T-helper 2 cell (primary cell): ENCODE results near the gene SELENON.

Source experiments
- DNase-seq, 5 experiments: peaks; one replicate each; pipeline versions ENCODE4 v3.0.0 to v3.0.0-alpha.2; 2012 to 2022
- total RNA-seq, 2 donors: gene quantifications; one replicate each; lab custom pipeline; 2026; lab: John Stamatoyannopoulos, UW

Gene SELENON, protein sequence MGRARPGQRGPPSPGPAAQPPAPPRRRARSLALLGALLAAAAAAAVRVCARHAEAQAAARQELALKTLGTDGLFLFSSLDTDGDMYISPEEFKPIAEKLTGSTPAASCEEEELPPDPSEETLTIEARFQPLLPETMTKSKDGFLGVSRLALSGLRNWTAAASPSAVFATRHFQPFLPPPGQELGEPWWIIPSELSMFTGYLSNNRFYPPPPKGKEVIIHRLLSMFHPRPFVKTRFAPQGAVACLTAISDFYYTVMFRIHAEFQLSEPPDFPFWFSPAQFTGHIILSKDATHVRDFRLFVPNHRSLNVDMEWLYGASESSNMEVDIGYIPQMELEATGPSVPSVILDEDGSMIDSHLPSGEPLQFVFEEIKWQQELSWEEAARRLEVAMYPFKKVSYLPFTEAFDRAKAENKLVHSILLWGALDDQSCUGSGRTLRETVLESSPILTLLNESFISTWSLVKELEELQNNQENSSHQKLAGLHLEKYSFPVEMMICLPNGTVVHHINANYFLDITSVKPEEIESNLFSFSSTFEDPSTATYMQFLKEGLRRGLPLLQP
- 24.6 to 33.4 reads per million in 2 donors for total RNA-seq

DNA sequence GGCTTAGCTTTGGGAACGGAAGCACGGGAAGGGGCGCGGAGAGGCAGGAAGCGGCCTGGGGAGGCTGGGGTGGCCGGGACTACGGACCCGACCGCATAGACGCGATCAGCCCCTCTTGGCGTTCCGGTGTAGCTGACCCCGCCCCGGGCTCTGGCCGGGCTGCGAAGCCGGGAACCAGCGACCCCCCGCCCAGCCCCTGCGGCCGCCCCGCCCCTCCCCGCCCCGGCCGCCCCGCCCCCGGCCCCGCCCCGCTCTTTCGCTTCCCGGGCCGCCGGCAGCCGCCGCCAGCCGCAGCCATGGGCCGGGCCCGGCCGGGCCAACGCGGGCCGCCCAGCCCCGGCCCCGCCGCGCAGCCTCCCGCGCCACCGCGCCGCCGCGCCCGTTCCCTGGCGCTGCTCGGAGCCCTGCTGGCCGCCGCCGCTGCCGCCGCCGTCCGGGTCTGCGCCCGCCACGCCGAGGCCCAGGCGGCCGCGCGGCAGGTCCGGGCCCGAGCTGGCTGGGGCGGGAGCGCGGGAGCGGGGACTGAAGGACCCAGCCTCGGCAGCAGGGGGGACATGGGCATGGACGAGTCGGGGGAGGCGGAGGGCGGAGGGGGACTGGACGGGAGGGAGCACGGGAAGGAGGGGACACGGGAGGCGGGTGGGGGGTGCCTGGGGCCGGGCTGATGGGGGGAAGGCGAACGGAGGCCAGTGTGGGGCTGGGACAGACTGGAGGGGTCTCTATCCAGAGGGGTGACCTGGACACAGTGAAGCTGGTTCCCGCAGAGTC, at the start of gene SELENON:
Gene SELENON (plus strand): TSS at position 259 of the 768 bp plus-strand sequence. CDS start 38 bp downstream, at position 297.
- DNase-seq: peak in 1 of 5 experiments; percentile 15

DNA sequence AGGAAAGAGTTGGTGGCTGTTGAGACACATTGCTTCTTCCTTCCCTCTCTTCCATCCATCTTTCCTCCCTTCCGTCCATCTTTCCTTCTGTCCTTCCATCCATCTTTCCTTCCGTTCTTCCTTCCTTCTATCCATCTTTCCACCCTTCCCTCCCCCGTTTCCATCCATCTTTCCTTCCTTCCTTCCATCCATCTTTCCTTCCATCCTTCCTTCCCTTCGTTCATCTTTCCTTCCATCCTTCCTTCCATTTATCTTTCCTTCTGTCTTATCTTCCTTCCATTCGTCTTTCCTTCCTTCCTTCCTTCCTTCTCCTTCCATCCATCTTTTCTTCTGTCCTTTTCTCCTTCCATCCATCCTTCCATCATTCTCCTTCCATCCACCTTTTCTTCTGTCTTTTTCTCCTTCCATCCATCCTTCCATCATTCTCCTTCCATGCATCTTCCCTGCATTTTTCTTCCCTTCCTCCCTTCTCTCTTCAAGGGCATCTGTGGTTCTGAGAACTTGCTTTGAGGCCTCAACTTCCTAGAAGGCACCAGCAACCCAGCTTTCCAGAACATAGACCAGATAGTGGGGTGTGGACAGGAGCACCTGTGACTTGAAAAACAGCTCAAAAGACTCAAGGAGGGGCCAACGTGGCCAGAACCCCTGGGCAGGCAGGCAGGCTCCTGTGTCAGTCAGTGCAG, 48.9 kb upstream of the SELENON start:
- no peak for DNase-seq

DNA sequence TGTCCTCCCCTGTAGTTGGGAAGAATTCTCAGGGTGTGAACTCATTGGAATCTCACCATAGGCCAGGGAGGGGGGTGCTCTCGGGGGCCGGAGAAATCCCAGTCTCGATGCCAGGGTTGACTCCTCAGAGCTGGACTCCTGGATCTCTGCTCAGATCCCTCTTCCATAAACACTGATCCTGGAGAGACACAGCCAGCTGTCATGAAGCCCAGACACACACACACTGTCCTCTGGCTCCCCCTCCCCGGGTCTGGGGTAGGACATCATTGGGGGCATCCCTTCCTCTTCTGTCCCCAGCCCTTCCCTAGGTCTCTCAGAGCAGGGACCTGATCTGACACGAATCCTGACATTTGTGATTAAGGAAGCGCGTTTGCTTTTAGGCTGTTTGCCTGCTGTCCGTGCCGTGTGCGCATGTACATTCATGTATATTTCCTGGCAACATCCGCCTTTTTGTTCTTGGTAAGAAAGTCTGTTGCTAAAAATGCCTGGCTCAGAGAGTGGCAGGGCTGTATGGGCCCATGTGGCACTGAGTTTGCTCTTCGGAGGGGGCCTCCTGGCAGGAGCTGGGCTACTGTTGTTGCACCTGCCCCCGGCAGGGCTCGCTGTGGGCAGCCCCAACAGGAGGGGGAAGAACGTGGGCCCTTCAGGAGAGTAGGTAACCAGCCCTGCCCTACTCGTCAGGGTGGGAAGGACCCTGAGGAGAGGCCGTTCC, 45.4 kb upstream of the SELENON start:
- no peak for DNase-seq

DNA sequence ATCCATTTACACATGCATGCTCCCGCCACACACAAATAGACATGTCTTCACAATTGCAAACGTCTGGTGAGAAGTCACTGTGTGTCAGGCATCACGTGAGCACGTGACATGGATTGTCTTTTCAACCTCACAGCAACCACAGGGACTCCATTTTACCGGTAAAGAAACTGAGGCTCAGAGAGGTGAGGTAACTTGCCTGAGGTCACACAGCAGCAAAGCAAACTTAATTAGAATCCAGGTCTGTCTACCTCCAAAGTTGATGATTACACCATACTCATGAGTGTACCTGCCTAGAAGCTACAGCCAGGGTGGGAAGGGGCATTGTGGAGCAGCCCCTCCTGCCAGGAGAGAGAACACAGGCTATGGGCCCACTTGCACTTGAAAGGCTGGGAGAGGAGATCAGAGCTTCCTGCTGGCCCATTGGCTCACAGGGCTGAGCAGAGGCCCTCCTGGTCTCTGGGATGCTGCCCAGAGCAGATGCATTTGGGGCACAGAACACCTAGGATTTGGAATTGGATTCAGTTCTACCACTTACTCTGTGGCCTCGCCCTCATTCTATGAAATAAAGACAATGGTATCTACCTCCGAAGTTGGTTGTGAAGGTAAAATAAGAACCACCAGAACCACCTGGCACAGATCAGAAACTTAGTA, 44.4 kb upstream of the SELENON start:
- no peak for DNase-seq

DNA sequence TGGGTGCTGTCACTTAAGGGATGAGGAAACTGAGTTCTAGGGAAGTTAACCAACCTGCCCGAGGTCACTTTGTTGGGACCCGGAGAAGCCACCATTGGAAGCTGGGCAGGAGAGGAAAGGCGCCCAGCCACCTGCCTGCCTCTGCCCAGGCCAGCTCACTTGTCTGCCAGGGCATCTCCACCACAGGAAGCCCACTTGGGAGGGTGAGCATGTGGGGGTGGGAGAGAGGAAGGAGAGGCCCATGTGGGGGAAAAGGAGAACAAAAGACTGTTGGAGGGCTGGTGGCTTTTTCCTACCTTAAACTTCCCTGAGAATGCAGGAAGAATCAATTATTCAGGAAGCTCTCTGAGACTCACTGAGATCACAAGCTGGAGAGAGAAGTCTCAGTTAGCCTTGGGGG, 43.8 kb upstream of the SELENON start:
- DNase-seq: no peak

GRCh38 chr1:25757151-25757845, 42.7 kb upstream of the SELENON start:
- DNase-seq: no peak

DNA sequence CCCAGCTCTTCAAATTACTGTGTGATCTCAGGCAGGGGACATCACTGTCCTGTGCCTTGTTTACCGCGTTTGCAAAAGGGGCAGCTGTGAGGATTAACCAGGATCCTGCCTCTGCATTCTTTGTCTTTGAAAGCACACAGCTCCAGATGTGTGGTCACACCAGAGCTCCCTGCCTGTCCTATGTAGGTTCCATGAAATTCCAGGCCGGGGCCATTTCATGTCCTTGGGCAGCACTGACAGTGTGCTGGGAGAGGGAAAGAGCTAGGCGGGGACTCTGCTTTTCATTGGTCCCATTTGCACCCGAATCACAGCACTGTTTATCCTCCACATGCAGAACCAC, 42.2 kb upstream of the SELENON start:
- no peak for DNase-seq

GRCh38 chr1:25758466-25759070, 41.4 kb upstream of the SELENON start:
- no peak for DNase-seq

GRCh38 chr1:25760122-25760719, 39.8 kb upstream of the SELENON start:
- no peak for DNase-seq

GRCh38 chr1:25760871-25761270, 39.1 kb upstream of the SELENON start:
- no peak for DNase-seq

GRCh38 chr1:25763493-25763892, 36.5 kb upstream of the SELENON start:
- no peak for DNase-seq

DNA sequence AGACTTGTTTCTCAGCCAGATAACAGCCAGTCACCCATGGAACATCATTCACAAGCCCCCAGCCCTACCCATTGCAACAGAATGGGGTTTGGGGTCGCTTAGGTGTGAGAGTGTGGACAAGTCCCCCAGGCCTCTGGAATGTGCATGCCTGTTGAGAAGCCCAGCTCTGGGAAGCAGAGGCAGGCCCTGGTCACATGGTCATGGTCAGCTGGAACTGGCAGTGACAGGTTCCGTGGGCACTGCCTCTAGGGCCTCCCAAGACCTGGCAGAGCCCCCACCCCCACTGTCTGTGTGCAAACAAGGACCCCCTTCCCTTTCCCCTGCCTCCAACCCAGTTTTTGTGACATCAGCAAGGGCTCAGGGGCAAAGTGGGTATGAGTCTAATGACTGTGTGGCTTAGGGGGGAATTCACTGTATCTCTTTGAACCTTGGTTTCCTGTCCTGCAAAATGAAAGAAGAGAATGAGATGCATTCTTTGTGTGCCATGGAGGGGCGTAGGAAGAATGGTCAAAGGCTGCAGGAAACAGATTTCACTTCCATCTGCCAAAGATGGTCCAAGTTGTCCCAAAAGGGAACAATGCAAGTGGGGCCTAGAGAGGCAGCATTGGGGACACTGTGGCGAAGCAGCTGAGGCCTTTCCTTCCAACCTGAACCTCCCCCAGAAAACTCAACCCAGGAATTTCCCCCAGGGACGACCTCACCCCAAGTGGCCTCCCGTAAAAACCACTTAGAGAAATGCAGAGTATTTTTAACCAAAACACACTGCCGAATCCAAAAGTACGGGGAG, 34.7 kb upstream of the SELENON start:
- no peak for DNase-seq

DNA sequence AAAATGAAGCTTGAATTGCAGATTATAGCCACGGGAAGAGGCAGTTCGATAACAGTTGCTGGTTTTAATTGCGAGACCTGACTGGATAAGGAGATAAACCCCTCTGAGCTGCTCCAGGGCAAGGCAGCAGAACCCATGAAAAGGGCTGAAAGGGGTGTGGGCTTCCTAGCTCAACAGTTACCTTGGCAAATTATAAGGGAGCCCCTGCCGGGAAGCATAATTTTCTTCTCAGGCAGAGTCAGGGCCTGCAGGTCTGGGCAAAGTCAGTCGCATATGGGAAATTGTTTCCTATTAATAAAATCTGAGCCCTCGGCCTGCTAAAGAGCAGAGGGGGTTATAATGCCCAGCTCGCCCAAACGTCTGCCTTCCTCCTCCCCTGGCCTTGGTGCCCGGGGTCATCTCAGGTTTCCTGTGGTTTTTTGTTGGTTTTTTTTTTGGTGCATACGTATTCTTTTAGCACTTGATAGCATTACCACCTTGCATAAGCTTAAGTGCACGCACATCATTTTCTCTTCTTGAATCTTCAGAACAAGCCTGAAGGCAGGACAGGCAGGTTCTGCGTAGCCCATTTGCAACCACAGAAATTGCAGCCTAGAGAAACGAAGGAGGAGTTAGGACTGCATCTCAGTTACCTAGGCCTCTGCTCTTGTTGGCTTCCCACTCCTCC, 33.9 kb upstream of the SELENON start:
- no peak for DNase-seq

DNA sequence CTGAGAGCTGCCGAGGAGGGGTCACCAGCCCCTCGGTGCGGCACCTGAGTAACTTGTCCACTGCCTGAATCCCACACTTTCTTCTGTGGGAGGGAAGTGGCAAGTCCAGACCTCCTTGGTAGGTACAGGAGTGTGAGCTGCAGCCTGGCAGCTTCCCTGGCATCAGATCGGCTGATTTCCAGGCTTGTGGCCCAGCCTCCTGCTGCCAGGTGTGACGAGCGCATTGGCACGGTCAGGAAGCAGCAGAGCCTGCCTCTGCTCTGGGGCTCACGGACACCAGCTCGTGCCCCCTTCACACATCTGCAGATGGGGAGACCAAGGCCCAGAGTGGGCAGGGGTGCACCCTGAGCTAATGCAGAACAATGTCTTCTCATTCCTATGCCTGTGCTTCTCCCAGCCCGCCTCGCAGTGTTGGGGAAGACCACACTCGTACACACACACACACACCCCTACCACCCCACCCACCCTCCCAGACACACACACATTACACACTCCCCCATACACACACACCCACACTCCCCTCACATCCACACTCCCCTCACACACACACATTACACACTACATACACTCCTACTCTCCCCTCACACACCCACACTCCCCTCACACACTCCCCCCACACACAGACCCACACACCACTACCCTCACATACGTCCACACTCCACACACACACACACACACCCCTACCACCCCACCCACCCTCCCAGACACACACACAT, 33.1 kb upstream of the SELENON start:
- DNase-seq: no peak

GRCh38 chr1:25767437-25767770, 32.6 kb upstream of the SELENON start:
- DNase-seq: no peak

DNA sequence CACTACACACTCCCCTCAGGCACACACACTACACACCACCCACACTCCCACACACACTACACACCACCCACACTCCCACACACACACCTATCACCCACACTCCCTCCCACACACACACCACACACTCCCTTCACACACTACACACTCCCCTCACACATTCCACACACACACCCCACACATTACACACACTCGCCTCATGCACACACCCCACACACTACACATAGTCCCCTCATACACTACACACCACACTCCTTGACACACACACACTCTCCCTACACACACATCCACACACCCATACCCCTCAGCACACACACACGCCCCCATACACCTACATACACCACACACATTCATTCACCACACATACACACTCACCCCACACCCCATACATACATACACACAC, 31.0 kb upstream of the SELENON start:
- DNase-seq: no peak

- no peak for DNase-seq
These were observed 30.2 kb upstream of the SELENON start for GRCh38 chr1:25769625-25770383.
